Measurements from ENCODE around the gene ZDHHC24. TPM values are rescaled to one million over a fixed set of nuclear protein-coding genes. Genes with fewer than 3 reads are reported as not detected.
"Not testable (repeated sequence)": the region's sequence is repeated elsewhere in the genome, so short reads cannot be mapped to it uniquely, and the experiment has no call there.

The ZDHHC24 gene
- total RNA-seq, 2 donors from 2014 or later: 7.9 to 8.2 TPM

GRCh38 chr11:66548774-66549630 is 3.2 kb upstream of the ZDHHC24 start:
- DNase-seq (no peak), ATAC-seq (no peak)
- intact Hi-C loops (cut with DNase I): no loop called here

- intact Hi-C loops (cut with DNase I): no loop called here
- DNase-seq (no peak), ATAC-seq (no peak)
Observed at GRCh38 chr11:66548041-66548440, 2.2 kb upstream of the ZDHHC24 start.

GRCh38 chr11:66547662-66548009 is 1.8 kb upstream of the ZDHHC24 start:
- no peak for DNase-seq
- ATAC-seq: no peak
- intact Hi-C loops (cut with DNase I): no loop called here

GRCh38 chr11:66546966-66547661 is 1.3 kb upstream of the ZDHHC24 start:
- no peak for ATAC-seq
- intact Hi-C loops (cut with DNase I): no loop called here
- DNase-seq: no peak

- intact Hi-C loops (cut with DNase I): no loop called here
- peak; percentile 32 to 36 for ATAC-seq
Observed at GRCh38 chr11:66546368-66546965, 619 bp upstream of the ZDHHC24 start, which contains the start of gene ACTN3. Gene ACTN3 (plus strand): TSS chr11:66546903. CDS start chr11:66546938, 35 bp downstream.

GRCh38 chr11:66544952-66545351 is 896 bp downstream of the ZDHHC24 start:
- DNase-seq; ATAC-seq; intact Hi-C loops (cut with DNase I): not testable (repeated sequence)

More at GRCh38 chr11:66546368-66546965, 619 bp upstream of the ZDHHC24 start, which contains the start of gene ACTN3:
- DNase-seq: peak; percentile 54

- ATAC-seq (peak in 1 of 2 donors; percentile 9), DNase-seq (peak; percentile 69)
Observed at GRCh38 chr11:66543263-66544107, 2.4 kb downstream of the ZDHHC24 start.

GRCh38 chr11:66542362-66542761 is 3.5 kb downstream of the ZDHHC24 start:
- no peak for DNase-seq
- intact Hi-C loops (cut with DNase I): no loop called here
- no peak for ATAC-seq

More at GRCh38 chr11:66543263-66544107, 2.4 kb downstream of the ZDHHC24 start:
- intact Hi-C loops (cut with DNase I): no loop called here

- ATAC-seq (no peak), DNase-seq (no peak)
- intact Hi-C loops (cut with DNase I): no loop called here
Observed at GRCh38 chr11:66541892-66542291, 4.0 kb downstream of the ZDHHC24 start.

- ATAC-seq: not testable (repeated sequence)
Observed at GRCh38 chr11:66540598-66540997, 5.2 kb downstream of the ZDHHC24 start.

GRCh38 chr11:66539870-66540213 is 6.0 kb downstream of the ZDHHC24 start:
- intact Hi-C loops (cut with DNase I): no loop called here
- ATAC-seq (no peak), DNase-seq (no peak)

More at GRCh38 chr11:66540598-66540997, 5.2 kb downstream of the ZDHHC24 start:
- DNase-seq; intact Hi-C loops (cut with DNase I): not testable (repeated sequence)

GRCh38 chr11:66539170-66539869 is 6.5 kb downstream of the ZDHHC24 start:
- DNase-seq: no peak
- intact Hi-C loops (cut with DNase I): no loop called here
- no peak for ATAC-seq

- intact Hi-C loops (cut with DNase I): no loop called here
- ATAC-seq: no peak
- DNase-seq: no peak
Observed at GRCh38 chr11:66532784-66533183, 13.1 kb downstream of the ZDHHC24 start.

- DNase-seq (no peak), ATAC-seq (no peak)
- intact Hi-C loops (cut with DNase I): no loop called here
Observed at GRCh38 chr11:66531841-66532240, 14.0 kb downstream of the ZDHHC24 start.

- intact Hi-C loops (cut with DNase I): no loop called here
- DNase-seq (no peak), ATAC-seq (no peak)
Observed at GRCh38 chr11:66530927-66531709, 14.7 kb downstream of the ZDHHC24 start.

- DNase-seq (no peak), ATAC-seq (no peak)
- intact Hi-C loops (cut with DNase I): no loop called here
Observed at GRCh38 chr11:66529655-66530054, 16.2 kb downstream of the ZDHHC24 start.

GRCh38 chr11:66529069-66529468 is 16.8 kb downstream of the ZDHHC24 start:
- ATAC-seq (no peak), DNase-seq (no peak)
- intact Hi-C loops (cut with DNase I): no loop called here

All from left cardiac atrium (tissue), 4 donors.